ENCODE results near the gene TNS2.
A peak's percentile ranks its signal among the peaks of the same experiment; 100 is the strongest.

TNS2 gene

GRCh38 chr12:53058674-53059433 is 9.0 kb downstream of the TNS2 start:
- DNase-seq (ENCODE audit: low spot score), result no peak

GRCh38 chr12:53059434-53060063 is 9.7 kb downstream of the TNS2 start:
- no peak for DNase-seq (ENCODE audit: low spot score)

- DNase-seq (ENCODE audit: low spot score), result peak; percentile 66
Observed at GRCh38 chr12:53060064-53060720, 10.3 kb downstream of the TNS2 start.

- no peak for DNase-seq (ENCODE audit: low spot score)
Observed at GRCh38 chr12:53060721-53061276, 10.9 kb downstream of the TNS2 start.

- no peak for DNase-seq (ENCODE audit: low spot score)
Observed at GRCh38 chr12:53061404-53062010, 11.6 kb downstream of the TNS2 start.

GRCh38 chr12:53062011-53062961 is 12.4 kb downstream of the TNS2 start:
- no peak for DNase-seq (ENCODE audit: low spot score)

- DNase-seq (ENCODE audit: low spot score), result peak; percentile 50
Observed at GRCh38 chr12:53062977-53063707, 13.3 kb downstream of the TNS2 start.

- peak; percentile 67 for DNase-seq (ENCODE audit: low spot score)
Observed at GRCh38 chr12:53063708-53064612, 14.1 kb downstream of the TNS2 start.

GRCh38 chr12:53064613-53065436 is 15.0 kb downstream of the TNS2 start:
- peak; percentile 64 for DNase-seq (ENCODE audit: low spot score)

GRCh38 chr12:53065470-53065869 is 15.6 kb downstream of the TNS2 start:
- DNase-seq (ENCODE audit: low spot score), result peak; percentile 61

- peak; percentile 88 for DNase-seq (ENCODE audit: low spot score)
Observed at GRCh38 chr12:53065975-53066931, 16.4 kb downstream of the TNS2 start.

- DNase-seq (ENCODE audit: low spot score), result no peak
Observed at GRCh38 chr12:53067074-53067992, 17.5 kb downstream of the TNS2 start.

- DNase-seq (ENCODE audit: low spot score), result no peak
Observed at GRCh38 chr12:53067993-53068770, 18.3 kb downstream of the TNS2 start.

GRCh38 chr12:53068811-53069585 is 19.1 kb downstream of the TNS2 start:
- no peak for DNase-seq (ENCODE audit: low spot score)
